Activated CD8-positive, alpha-beta T cell treated with anti-CD3 and anti-CD28 coated beads for 36 hours (primary cell): Measurements from ENCODE around the gene RAB31. TPM values are rescaled to one million over a fixed set of nuclear protein-coding genes. Genes with fewer than 3 reads are reported as not detected.

Source experiments
- ATAC-seq: fragments of 200-7000 bp; cut with Tn5 transposase; one replicate; pipeline ENCODE4 v1.10.0; 2021; ENCODE audit warnings: mild to moderate bottlenecking, moderate library complexity
- CTCF ChIA-PET: fragments of 350-600 bp; sonication (Branson Sonifier 250); formaldehyde crosslinking; loops from one replicate; lab custom pipeline; 2021; ENCODE audit warnings: antibody characterized with exemption; lab: Charles Lee
- POLR2A ChIA-PET: fragments of 350-600 bp; sonication (Branson Sonifier 250); formaldehyde crosslinking; loops from one replicate; lab custom pipeline; 2021; ENCODE audit warnings: antibody characterized with exemption; lab: Charles Lee
- DNase-seq: peaks from one replicate; pipeline ENCODE4 v3.0.0-alpha.2; 2020
- H3K27ac Mint-ChIP-seq: one replicate; pipeline ENCODE4 v1.8.0; 2021; ENCODE audit warnings: mild to moderate bottlenecking, mixed read lengths
- H3K27me3 Mint-ChIP-seq: one replicate; pipeline ENCODE4 v1.8.0; 2021; ENCODE audit warnings: mixed read lengths
- H3K36me3 Mint-ChIP-seq: one replicate; pipeline ENCODE4 v1.8.0; 2021; ENCODE audit warnings: low read depth, mixed read lengths
- H3K4me1 Mint-ChIP-seq: one replicate; pipeline ENCODE4 v1.8.0; 2021; ENCODE audit warnings: low read depth, mixed read lengths
- H3K4me3 Mint-ChIP-seq: one replicate; pipeline ENCODE4 v1.8.0; 2021; ENCODE audit warnings: mild to moderate bottlenecking, moderate library complexity, mixed read lengths
- H3K9me3 Mint-ChIP-seq: one replicate; pipeline ENCODE4 v1.8.0; 2021; ENCODE audit warnings: mixed read lengths
- CTCF ChIP-seq: fragments of 200-600 bp; IDR thresholded peaks from one replicate; pipeline ENCODE4 v1.8.0; 2022; ENCODE audit warnings: antibody characterized with exemption, mild to moderate bottlenecking
- intact Hi-C: fragments of 100-400 bp; cut with micrococcal nuclease; formaldehyde crosslinking; loops from one replicate; pipeline ENCODE4 v1.10.0; 2022
- total RNA-seq, 2 experiments: library from RNA; stranded (reverse); gene quantifications; one replicate each; pipeline ENCODE4 v1.2.3, GENCODE V29; 2021

Gene RAB31
- total RNA-seq, 2 experiments from 2014 or later, result 0.45 to 0.76 TPM

- peak; percentile 75 for DNase-seq
- intact Hi-C loops, result no loop called here
Measured at GRCh38 chr18:9771261-9771976, 63.3 kb downstream of the RAB31 start.

GRCh38 chr18:9771977-9772660 is 64.0 kb downstream of the RAB31 start:
- Mint-ChIP-seq H3K9me3 (no peaks in the 10 kb centered on the region), H3K27ac (no peak overlapping the region), H3K36me3 (no peaks in the 10 kb centered on the region), H3K4me1 (no peaks in the 10 kb centered on the region), H3K27me3 (peaks cover 17% of the 10 kb centered on the region), H3K4me3 (no peak overlapping the region)
- DNase-seq (no peak), ATAC-seq (no peak)
- intact Hi-C loops, result no loop called here
- CTCF ChIA-PET, result interaction anchor here (1.2 to 1.4 kb wide), 2 partner anchors 10 to 21 kb away, joined by 4 to 6 read pairs; no protein-coding TSS in a partner anchor
- POLR2A ChIA-PET, result no interaction called here
- TF ChIP-seq CTCF, result no peak

More at GRCh38 chr18:9771261-9771976, 63.3 kb downstream of the RAB31 start:
- TF ChIP-seq CTCF, result peak; percentile 96
- H3K27ac Mint-ChIP-seq, result no peak overlapping the region
- H3K4me3 Mint-ChIP-seq, result no peak overlapping the region
- H3K9me3 Mint-ChIP-seq, result no peaks in the 10 kb centered on the region
- peak; percentile 90 for ATAC-seq
- peaks cover 17% of the 10 kb centered on the region for H3K27me3 Mint-ChIP-seq
- ChIA-PET POLR2A (no interaction called here), CTCF (interaction anchor here (0.7 to 1.4 kb wide), 8 partner anchors 9 to 428 kb away, joined by 3 to 6 read pairs (median 4); no protein-coding TSS in a partner anchor)
- no peaks in the 10 kb centered on the region for H3K36me3 Mint-ChIP-seq
- H3K4me1 Mint-ChIP-seq, result no peaks in the 10 kb centered on the region

GRCh38 chr18:9772847-9773677 is 65.0 kb downstream of the RAB31 start:
- no peak overlapping the region for H3K4me3 Mint-ChIP-seq
- DNase-seq, result no peak
- H3K27ac Mint-ChIP-seq, result no peak overlapping the region
- H3K4me1 Mint-ChIP-seq, result no peaks in the 10 kb centered on the region
- peaks cover 15% of the 10 kb centered on the region for H3K27me3 Mint-ChIP-seq
- CTCF ChIA-PET, result interaction anchor here (1.2 kb wide), 1 partner anchor 11 kb away, joined by 4 read pairs; no protein-coding TSS in a partner anchor
- no peak for ATAC-seq
- intact Hi-C loops, result no loop called here
- H3K36me3 Mint-ChIP-seq, result no peaks in the 10 kb centered on the region
- no peak for TF ChIP-seq CTCF
- H3K9me3 Mint-ChIP-seq, result no peaks in the 10 kb centered on the region
- POLR2A ChIA-PET, result no interaction called here

GRCh38 chr18:9774150-9774549 is 66.0 kb downstream of the RAB31 start:
- ChIA-PET CTCF (interaction anchor here (1.3 kb wide), 1 partner anchor 20 kb away, joined by 3 read pairs; no protein-coding TSS in a partner anchor), POLR2A (no interaction called here)
- ATAC-seq, result no peak
- no peaks in the 10 kb centered on the region for H3K4me1 Mint-ChIP-seq
- no peaks in the 10 kb centered on the region for H3K9me3 Mint-ChIP-seq
- intact Hi-C loops, result no loop called here
- DNase-seq, result no peak
- no peak overlapping the region for H3K27ac Mint-ChIP-seq
- H3K36me3 Mint-ChIP-seq, result no peaks in the 10 kb centered on the region
- H3K4me3 Mint-ChIP-seq, result no peak overlapping the region
- no peak for TF ChIP-seq CTCF
- peaks cover 15% of the 10 kb centered on the region for H3K27me3 Mint-ChIP-seq
